ENCODE results near the gene TNS3. TPM values are rescaled to one million over a fixed set of nuclear protein-coding genes. Genes with fewer than 3 reads are reported as not detected.

Gene TNS3
- total RNA-seq, 1 experiment from 2014 or later: 9.5 TPM

- Histone ChIP-seq H3K18ac (ENCODE audit: insufficient read length, low read depth, low read length) (no peak overlapping the region), H3T11ph (ENCODE audit: low read length) (no peak overlapping the region), H3K4me1 (ENCODE audit: insufficient read depth, low read length) (peaks cover 10% of the 10 kb centered on the region), H4K20me1 (ENCODE audit: control insufficient read depth, insufficient read depth, insufficient read length) (no peaks in the 10 kb centered on the region), H3K79me2 (ENCODE audit: insufficient read depth, low read length) (no peaks in the 10 kb centered on the region), H2BK15ac (ENCODE audit: low read depth, low read length) (no peak overlapping the region), H2BK120ac (ENCODE audit: low read depth, low read length, poor library complexity, severe bottlenecking) (no peak overlapping the region), H2BK12ac (ENCODE audit: insufficient read length, low read depth, low read length) (no peak overlapping the region), H4K5ac (ENCODE audit: insufficient read length, low read depth, low read length) (no peak overlapping the region), H3K56ac (ENCODE audit: insufficient read length, low read depth, low read length) (no peak overlapping the region), H3K27me3 (ENCODE audit: insufficient read depth, low read length) (no peaks in the 10 kb centered on the region), H4K91ac (ENCODE audit: insufficient read length, low read depth, low read length) (no peak overlapping the region), H3K14ac (ENCODE audit: insufficient read depth, low read length) (no peak overlapping the region), H3K79me1 (ENCODE audit: insufficient read depth, low read depth, low read length, poor library complexity, severe bottlenecking) (no peaks in the 10 kb centered on the region), H2BK5ac (ENCODE audit: insufficient read length, low read length) (no peak overlapping the region), H3K23ac (ENCODE audit: insufficient read length, low read depth, low read length) (no peak overlapping the region), H3K4me2 (ENCODE audit: insufficient read depth, insufficient read length, low read length) (no peak overlapping the region), H3K4ac (ENCODE audit: low read depth, low read length) (no peak overlapping the region), H2AK5ac (ENCODE audit: insufficient read length, low read length) (no peak overlapping the region), H4K8ac (replicated peaks; ENCODE audit: insufficient read length, low read depth, low read length) (no peak overlapping the region), H3K27ac (ENCODE audit: insufficient read length, low read depth, low read length) (no peak overlapping the region), H2AFZ (ENCODE audit: low read length) (no peak overlapping the region), H3K9me3 (ENCODE audit: control insufficient read depth, low read depth, low read length) (no peaks in the 10 kb centered on the region), H2BK20ac (ENCODE audit: low read depth, low read length, poor library complexity, severe bottlenecking) (no peak overlapping the region), H3K9ac (ENCODE audit: extremely low read depth, insufficient read length, low read length) (no peak overlapping the region), H3K23me2 (ENCODE audit: insufficient read length, low read depth, low read length, poor library complexity, severe bottlenecking) (no peaks in the 10 kb centered on the region)
- no peaks in the 10 kb centered on the region; a peak in 1 of 7 replicates for H3K36me3 Mint-ChIP-seq (ENCODE audit: insufficient read depth in 1 of 3, low read depth in 3 of 3)
- H3K27me3 Mint-ChIP-seq (ENCODE audit: low read depth): no peaks in the 10 kb centered on the region
- no CpG with 5 or more reads among the region's 6 CpGs for WGBS (ENCODE audit: extremely low coverage, insufficient read length, low lambda C conversion rate)
- H3K9me3 Mint-ChIP-seq: no peaks in the 10 kb centered on the region
- no peak for DNase-seq
- no peak overlapping the region for H3K4me3 Mint-ChIP-seq
- no peak for TF ChIP-seq CTCF (conservative IDR thresholded peaks at IDR 0.05)
- peaks cover 28 to 38% of the 10 kb centered on the region in 2 experiments for H3K4me1 Mint-ChIP-seq
- H3K27ac Mint-ChIP-seq: no peak overlapping the region
These were observed 246.8 kb downstream of the TNS3 start for GRCh38 chr7:47335071-47335470.
